DND-41 (cell line): ENCODE data around the gene AIF1.

Experiments used
- ATAC-seq: fragments of 200-7000 bp; cut with Tn5 transposase; 3 replicates; pipeline ENCODE4 v1.9.1; 2021; ENCODE audit warnings: low read depth; ENCODE audit not compliant: insufficient read depth
- DNase-seq: peaks from one replicate; pipeline ENCODE4 v3.0.0-alpha.2; 2020
- H2AFZ ChIP-seq: 2 replicates; pipeline ENCODE4 v1.6.0; 2012; ENCODE audit warnings: low read depth, low read length
- H3K27ac ChIP-seq: 2 replicates; pipeline ENCODE4 v1.5.1; 2012; ENCODE audit warnings: low read length, inconsistent platforms
- H3K27me3 ChIP-seq: fragments of 200-600 bp; sonication (generic); 2 replicates; pipeline ENCODE4 v1.6.0; 2012; ENCODE audit warnings: low read length, mild to moderate bottlenecking, inconsistent platforms; ENCODE audit not compliant: insufficient read depth, poor library complexity
- H3K36me3 ChIP-seq: 2 replicates; pipeline ENCODE4 v1.5.1; 2012; ENCODE audit warnings: low read length, inconsistent platforms; ENCODE audit not compliant: insufficient read depth
- H3K4me1 ChIP-seq: 2 replicates; pipeline ENCODE4 v1.5.1; 2012; ENCODE audit warnings: mild to moderate bottlenecking, low read length; ENCODE audit not compliant: insufficient read depth
- H3K4me2 ChIP-seq: 2 replicates; pipeline ENCODE4 v1.6.0; 2012; ENCODE audit warnings: mild to moderate bottlenecking, moderate library complexity, low read length, inconsistent platforms; ENCODE audit not compliant: insufficient read depth
- H3K4me3 ChIP-seq, 2 experiments: fragments of 200-600 bp in 1 of 2; shearing (Covaris generic) in 1 of 2; 2 replicates each; pipeline ENCODE4 v1.5.1; 2012 to 2016; ENCODE audit warnings: inconsistent platforms in 2 of 2, low read length in 2 of 2, mild to moderate bottlenecking in 2 of 2, low read depth in 1 of 2, moderate library complexity in 1 of 2
- H3K79me2 ChIP-seq: 2 replicates; pipeline ENCODE4 v1.6.0; 2012; ENCODE audit warnings: low read length, inconsistent platforms; ENCODE audit not compliant: insufficient read depth
- H3K9ac ChIP-seq: 2 replicates; pipeline ENCODE4 v1.6.0; 2012; ENCODE audit warnings: low read depth, mild to moderate bottlenecking, inconsistent platforms, low read length, moderate library complexity
- H3K9me3 ChIP-seq: 2 replicates; pipeline ENCODE4 v1.5.1; 2012; ENCODE audit warnings: low read length, moderate library complexity, mild to moderate bottlenecking, inconsistent platforms; ENCODE audit not compliant: insufficient read depth, severe bottlenecking
- H4K20me1 ChIP-seq: 2 replicates; pipeline ENCODE4 v1.6.0; 2012; ENCODE audit warnings: low read length; ENCODE audit not compliant: insufficient read depth
- EZH2 ChIP-seq: IDR thresholded peaks from 3 replicates; pipeline ENCODE4 v1.6.1; 2012; ENCODE audit warnings: borderline replicate concordance, low read depth, mild to moderate bottlenecking, moderate library complexity, low read length, inconsistent platforms; ENCODE audit not compliant: severe bottlenecking
- TF ChIP-seq, protein P1 (sequence below): IDR thresholded peaks from 2 replicates; pipeline ENCODE4 v1.5.1; 2012; ENCODE audit warnings: borderline replicate concordance, low read length, moderate library complexity, mild to moderate bottlenecking; ENCODE audit not compliant: poor library complexity, severe bottlenecking; ENCODE audit errors: extremely low read depth

AIF1 gene

GRCh38 chr6:31621991-31622390 is 7.0 kb downstream of the AIF1 start:
- Histone ChIP-seq H3K36me3 (peaks cover 55% of the 10 kb centered on the region), H3K4me3 (peak overlapping the region; percentile 63 to 64; a peak in 3 of 4 replicates), H3K9ac (peak overlapping the region; percentile 90), H3K9me3 (no peaks in the 10 kb centered on the region), H3K27ac (peak overlapping the region; percentile 97), H2AFZ (no peak overlapping the region), H3K4me1 (peaks cover 46% of the 10 kb centered on the region), H3K79me2 (peaks cover 68% of the 10 kb centered on the region), H3K27me3 (no peaks in the 10 kb centered on the region), H4K20me1 (peaks cover 47% of the 10 kb centered on the region), H3K4me2 (peak overlapping the region; percentile 72)
- no peak for ATAC-seq
- no peak for DNase-seq
- no peak for TF ChIP-seq EZH2
- TF ChIP-seq, protein P1, sequence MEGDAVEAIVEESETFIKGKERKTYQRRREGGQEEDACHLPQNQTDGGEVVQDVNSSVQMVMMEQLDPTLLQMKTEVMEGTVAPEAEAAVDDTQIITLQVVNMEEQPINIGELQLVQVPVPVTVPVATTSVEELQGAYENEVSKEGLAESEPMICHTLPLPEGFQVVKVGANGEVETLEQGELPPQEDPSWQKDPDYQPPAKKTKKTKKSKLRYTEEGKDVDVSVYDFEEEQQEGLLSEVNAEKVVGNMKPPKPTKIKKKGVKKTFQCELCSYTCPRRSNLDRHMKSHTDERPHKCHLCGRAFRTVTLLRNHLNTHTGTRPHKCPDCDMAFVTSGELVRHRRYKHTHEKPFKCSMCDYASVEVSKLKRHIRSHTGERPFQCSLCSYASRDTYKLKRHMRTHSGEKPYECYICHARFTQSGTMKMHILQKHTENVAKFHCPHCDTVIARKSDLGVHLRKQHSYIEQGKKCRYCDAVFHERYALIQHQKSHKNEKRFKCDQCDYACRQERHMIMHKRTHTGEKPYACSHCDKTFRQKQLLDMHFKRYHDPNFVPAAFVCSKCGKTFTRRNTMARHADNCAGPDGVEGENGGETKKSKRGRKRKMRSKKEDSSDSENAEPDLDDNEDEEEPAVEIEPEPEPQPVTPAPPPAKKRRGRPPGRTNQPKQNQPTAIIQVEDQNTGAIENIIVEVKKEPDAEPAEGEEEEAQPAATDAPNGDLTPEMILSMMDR, result no peak

- Histone ChIP-seq H3K4me1 (peaks cover 47% of the 10 kb centered on the region), H3K9me3 (no peaks in the 10 kb centered on the region), H3K4me2 (peak overlapping the region; percentile 72), H3K36me3 (peaks cover 62% of the 10 kb centered on the region), H4K20me1 (peaks cover 52% of the 10 kb centered on the region), H2AFZ (no peak overlapping the region), H3K4me3 (peak overlapping the region in 1 of 2 experiments; percentile 63; a peak in 2 of 4 replicates), H3K9ac (peak overlapping the region; percentile 90; the same call in 1 of the 2 replicates), H3K79me2 (peaks cover 75% of the 10 kb centered on the region), H3K27ac (0 out of 2 replicates have a peak overlapping the region, but pooled peaks have one; percentile 4), H3K27me3 (no peaks in the 10 kb centered on the region)
- TF ChIP-seq EZH2, result no peak
- TF ChIP-seq, protein P1, result no peak
- DNase-seq (no peak), ATAC-seq (no peak)
Observed at GRCh38 chr6:31622684-31623091, 7.7 kb downstream of the AIF1 start.

- peaks cover 59% of the 10 kb centered on the region for H4K20me1 ChIP-seq
- H3K9ac ChIP-seq, result no peak overlapping the region
- H3K27me3 ChIP-seq, result no peaks in the 10 kb centered on the region
- H3K79me2 ChIP-seq, result peaks cover 88% of the 10 kb centered on the region
- TF ChIP-seq, protein P1, result no peak
- TF ChIP-seq EZH2, result no peak
- H2AFZ ChIP-seq, result no peak overlapping the region
- DNase-seq, result no peak
- ATAC-seq, result no peak
- peaks cover 76% of the 10 kb centered on the region for H3K36me3 ChIP-seq
- peaks cover 46% of the 10 kb centered on the region for H3K4me1 ChIP-seq
- peak overlapping the region; percentile 40; the same call in 1 of the 2 replicates for H3K4me2 ChIP-seq
- no peak overlapping the region for H3K27ac ChIP-seq
- no peak overlapping the region for H3K4me3 ChIP-seq
- no peaks in the 10 kb centered on the region for H3K9me3 ChIP-seq
Observed at GRCh38 chr6:31624070-31624469, 9.0 kb downstream of the AIF1 start.

DNA sequence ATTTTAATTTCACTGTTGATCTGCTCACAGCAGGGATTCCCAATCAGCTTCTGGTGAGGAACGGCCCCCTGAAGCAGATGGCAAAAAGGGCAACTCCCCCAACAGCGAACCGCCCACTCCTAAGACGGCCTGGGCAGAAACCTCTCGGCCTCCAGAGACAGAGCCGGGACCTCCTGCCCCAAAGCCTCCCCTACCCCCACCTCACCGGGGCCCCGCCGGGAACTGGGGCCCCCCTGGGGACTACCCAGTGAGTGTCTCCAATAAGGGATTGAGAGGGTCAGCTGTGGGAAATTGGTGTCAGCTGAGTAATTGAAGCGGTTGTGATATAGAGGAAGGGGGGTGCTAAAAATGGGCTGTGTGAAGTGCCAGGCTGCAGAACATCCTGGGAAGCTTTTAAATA is 11.9 kb downstream of the AIF1 start:
- Histone ChIP-seq H3K36me3 (peaks cover 100% of the 10 kb centered on the region), H4K20me1 (peaks cover 73% of the 10 kb centered on the region)

More for the DNA sequence above, 11.9 kb downstream of the AIF1 start:
- TF ChIP-seq, protein P1, result no peak
- TF ChIP-seq EZH2, result no peak
- Histone ChIP-seq H3K9me3 (no peaks in the 10 kb centered on the region), H2AFZ (no peak overlapping the region), H3K4me1 (peaks cover 32% of the 10 kb centered on the region), H3K27ac (no peak overlapping the region), H3K27me3 (no peaks in the 10 kb centered on the region), H3K79me2 (peaks cover 88% of the 10 kb centered on the region), H3K4me2 (no peak overlapping the region), H3K4me3 (no peak overlapping the region), H3K9ac (no peak overlapping the region)
- ATAC-seq (no peak), DNase-seq (no peak)
